Esophagus squamous epithelium (tissue), 4 donors: ENCODE measurements around the gene NTF3.

Source experiments
- POLR2A ChIP-seq, 4 donors: fragments of 450-650 bp; IDR thresholded peaks; one replicate each; pipeline ENCODE4 v1.6.1; 2017; ENCODE audit warnings: antibody characterized with exemption in 4 of 4, mild to moderate bottlenecking in 4 of 4, moderate library complexity in 3 of 4
- TF ChIP-seq, protein P1 (sequence below), 6 experiments: fragments of 450-650 bp in 4 of 6; fragments of 200-600 bp in 2 of 6; sonication (generic) in 2 of 6; IDR thresholded peaks; one replicate each; pipeline ENCODE4 v1.5.1; 2016 to 2019; ENCODE audit warnings: antibody characterized with exemption in 6 of 6, mild to moderate bottlenecking in 4 of 6, moderate library complexity in 4 of 6

DNA sequence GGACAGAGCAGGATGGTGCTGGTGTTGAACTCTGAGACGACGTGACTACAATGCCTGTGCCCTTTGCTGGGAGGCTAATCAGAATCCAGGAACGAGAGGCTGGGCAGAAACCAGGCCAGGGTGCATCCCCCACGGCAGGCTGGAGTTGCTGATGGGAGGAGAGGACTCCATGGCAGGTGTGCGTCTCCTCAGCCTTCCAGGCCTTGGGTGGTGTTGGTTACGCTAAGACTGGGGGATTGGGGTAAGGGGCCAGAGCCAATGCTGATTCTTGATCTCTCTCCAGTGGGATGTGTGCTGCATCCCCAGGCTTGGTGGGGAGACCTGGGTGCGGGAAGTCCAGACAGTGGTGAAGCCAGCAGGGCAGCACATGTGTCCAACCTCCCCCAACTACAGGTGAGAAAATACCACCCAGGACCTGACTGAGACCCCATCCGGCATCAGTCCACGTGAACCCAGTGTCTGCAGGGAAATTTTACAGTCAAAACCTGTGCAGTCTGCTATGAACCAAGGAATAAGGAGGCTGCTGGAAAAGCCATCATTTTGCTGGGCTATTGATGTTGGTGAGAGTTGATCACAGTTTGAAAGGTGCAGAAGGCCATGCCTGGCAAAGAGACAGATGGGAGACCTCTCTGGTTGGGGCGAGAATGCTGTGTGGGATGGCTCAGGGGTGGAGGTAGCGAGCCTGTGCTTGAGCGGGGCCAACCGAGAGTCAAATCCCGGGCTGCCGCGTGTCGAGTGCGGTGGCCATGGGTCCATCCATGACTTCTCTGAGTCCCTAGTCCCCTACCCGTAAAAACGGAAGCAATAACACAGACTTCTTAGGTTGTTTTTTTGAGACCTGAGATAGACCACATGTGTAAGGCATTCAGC, 89.8 kb downstream of the NTF3 start:
- TF ChIP-seq POLR2A (IDR thresholded peaks at IDR 0.05) = no peak
- TF ChIP-seq, protein P1, sequence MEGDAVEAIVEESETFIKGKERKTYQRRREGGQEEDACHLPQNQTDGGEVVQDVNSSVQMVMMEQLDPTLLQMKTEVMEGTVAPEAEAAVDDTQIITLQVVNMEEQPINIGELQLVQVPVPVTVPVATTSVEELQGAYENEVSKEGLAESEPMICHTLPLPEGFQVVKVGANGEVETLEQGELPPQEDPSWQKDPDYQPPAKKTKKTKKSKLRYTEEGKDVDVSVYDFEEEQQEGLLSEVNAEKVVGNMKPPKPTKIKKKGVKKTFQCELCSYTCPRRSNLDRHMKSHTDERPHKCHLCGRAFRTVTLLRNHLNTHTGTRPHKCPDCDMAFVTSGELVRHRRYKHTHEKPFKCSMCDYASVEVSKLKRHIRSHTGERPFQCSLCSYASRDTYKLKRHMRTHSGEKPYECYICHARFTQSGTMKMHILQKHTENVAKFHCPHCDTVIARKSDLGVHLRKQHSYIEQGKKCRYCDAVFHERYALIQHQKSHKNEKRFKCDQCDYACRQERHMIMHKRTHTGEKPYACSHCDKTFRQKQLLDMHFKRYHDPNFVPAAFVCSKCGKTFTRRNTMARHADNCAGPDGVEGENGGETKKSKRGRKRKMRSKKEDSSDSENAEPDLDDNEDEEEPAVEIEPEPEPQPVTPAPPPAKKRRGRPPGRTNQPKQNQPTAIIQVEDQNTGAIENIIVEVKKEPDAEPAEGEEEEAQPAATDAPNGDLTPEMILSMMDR (IDR thresholded peaks at IDR 0.05) = no peak
